Loucy (cell line): ENCODE measurements around the gene C8G.
A peak's percentile ranks its signal among the peaks of the same experiment; 100 is the strongest.

Experiments used
- EZH2phosphoT487 ChIP-seq: fragments of 200-600 bp; IDR thresholded peaks from 2 replicates; pipeline ENCODE4 v1.6.1; 2018; ENCODE audit warnings: antibody characterized with exemption, mild to moderate bottlenecking, moderate library complexity, borderline replicate concordance
- TF ChIP-seq, protein P1 (sequence below): fragments of 200-600 bp; sonication (generic); conservative IDR thresholded peaks from 2 replicates; pipeline ENCODE4 v1.5.1; 2014; ENCODE audit warnings: mild to moderate bottlenecking, antibody characterized with exemption, low read length

DNA sequence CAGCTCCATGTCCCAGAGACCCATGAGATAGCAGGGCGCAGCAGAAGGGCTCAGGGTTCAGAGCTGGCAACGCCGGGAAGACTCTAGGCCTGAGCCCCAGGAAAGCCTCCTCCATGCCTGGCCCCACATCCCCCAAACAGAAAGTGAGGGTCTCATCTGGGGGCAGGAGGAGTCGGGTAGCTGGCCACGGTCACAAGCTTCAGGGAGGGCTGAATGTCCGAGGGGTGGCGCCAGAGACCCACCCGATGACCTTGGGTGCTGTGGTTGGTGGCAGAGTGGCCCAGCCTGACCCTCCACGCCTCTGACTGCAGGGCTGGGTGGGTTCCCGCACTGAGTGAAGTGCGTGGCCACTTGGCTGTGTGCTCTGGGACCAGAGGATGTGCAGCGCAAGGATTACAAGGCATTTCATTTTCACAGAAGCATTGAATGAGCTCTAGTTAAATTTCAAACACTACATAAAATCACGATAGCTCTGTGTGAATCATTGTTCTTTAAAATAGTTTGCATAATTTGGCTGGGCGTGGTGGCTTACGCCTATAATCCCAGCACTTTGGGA lies 3.0 kb downstream of the C8G start:
- TF ChIP-seq, protein P1, sequence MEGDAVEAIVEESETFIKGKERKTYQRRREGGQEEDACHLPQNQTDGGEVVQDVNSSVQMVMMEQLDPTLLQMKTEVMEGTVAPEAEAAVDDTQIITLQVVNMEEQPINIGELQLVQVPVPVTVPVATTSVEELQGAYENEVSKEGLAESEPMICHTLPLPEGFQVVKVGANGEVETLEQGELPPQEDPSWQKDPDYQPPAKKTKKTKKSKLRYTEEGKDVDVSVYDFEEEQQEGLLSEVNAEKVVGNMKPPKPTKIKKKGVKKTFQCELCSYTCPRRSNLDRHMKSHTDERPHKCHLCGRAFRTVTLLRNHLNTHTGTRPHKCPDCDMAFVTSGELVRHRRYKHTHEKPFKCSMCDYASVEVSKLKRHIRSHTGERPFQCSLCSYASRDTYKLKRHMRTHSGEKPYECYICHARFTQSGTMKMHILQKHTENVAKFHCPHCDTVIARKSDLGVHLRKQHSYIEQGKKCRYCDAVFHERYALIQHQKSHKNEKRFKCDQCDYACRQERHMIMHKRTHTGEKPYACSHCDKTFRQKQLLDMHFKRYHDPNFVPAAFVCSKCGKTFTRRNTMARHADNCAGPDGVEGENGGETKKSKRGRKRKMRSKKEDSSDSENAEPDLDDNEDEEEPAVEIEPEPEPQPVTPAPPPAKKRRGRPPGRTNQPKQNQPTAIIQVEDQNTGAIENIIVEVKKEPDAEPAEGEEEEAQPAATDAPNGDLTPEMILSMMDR, result peak; percentile 59
- no peak for TF ChIP-seq EZH2phosphoT487
